ENCODE measurements around the gene TMEM126B. TPM values are rescaled to one million over a fixed set of nuclear protein-coding genes. Genes with fewer than 3 reads are reported as not detected.

TMEM126B gene
- total and polyA plus RNA-seq, 2 of the 13 experiments (the other 11 are each of a cell fraction or from before 2014, with no cell fraction given), result 33.6 to 54.8 TPM

- TF ChIP-seq HINFP (CRISPR knock-in tag; IDR thresholded peaks at IDR 0.05; ENCODE audit: low read depth), result no peak
- TF ChIP-seq GPBP1L1 (CRISPR knock-in tag; IDR thresholded peaks at IDR 0.05), result no peak
- TF ChIP-seq ZNF546 (CRISPR knock-in tag; conservative IDR thresholded peaks at IDR 0.05), result peak; percentile 63; the same call in 1 of the 2 replicates
- peak; percentile 58 for TF ChIP-seq HNRNPLL (IDR thresholded peaks at IDR 0.05; ENCODE audit: low read depth, low read length, poor library complexity, severe bottlenecking)
- peak; percentile 20; the same call in 1 of the 2 replicates for TF ChIP-seq FOXP4 (CRISPR knock-in tag; IDR thresholded peaks at IDR 0.05)
- TF ChIP-seq HOXA9 (CRISPR knock-in tag; IDR thresholded peaks at IDR 0.05; ENCODE audit: borderline replicate concordance), result no peak
- TF ChIP-seq NFE2L1 (CRISPR knock-in tag; IDR thresholded peaks at IDR 0.05; ENCODE audit: borderline replicate concordance), result peak; percentile 86; the same call in 1 of the 2 replicates
- TF ChIP-seq KLF15 (CRISPR knock-in tag; IDR thresholded peaks at IDR 0.05; ENCODE audit: borderline replicate concordance), result 0 out of 2 replicates have a peak, but pooled peaks have one; percentile 80
- no peak for TF ChIP-seq LRRFIP1 (CRISPR knock-in tag; conservative IDR thresholded peaks at IDR 0.05)
- 0 out of 2 replicates have a peak, but pooled peaks have one; percentile 34 for TF ChIP-seq RNF2 (conservative IDR thresholded peaks at IDR 0.05; ENCODE audit: low read depth)
- peak; percentile 32; the same call in 1 of the 2 replicates for TF ChIP-seq ZNF362 (CRISPR knock-in tag; IDR thresholded peaks at IDR 0.05; ENCODE audit: borderline replicate concordance)
- peak; percentile 13; the same call in 1 of the 2 replicates for TF ChIP-seq NFE2 (CRISPR knock-in tag; IDR thresholded peaks at IDR 0.05)
- no peak for TF ChIP-seq ZNF281 (CRISPR knock-in tag; IDR thresholded peaks at IDR 0.05; ENCODE audit: borderline replicate concordance)
- no peak for TF ChIP-seq ZNF329 (CRISPR knock-in tag; IDR thresholded peaks at IDR 0.05; ENCODE audit: low read depth)
Measured at GRCh38 chr11:85664615-85665481, 36.5 kb downstream of the TMEM126B start, which contains the start of gene CREBZF (continued).
